OCI-LY3 (cell line): Measurements from ENCODE around the gene CSTB.

Experiments used
- H2AFZ ChIP-seq: fragments of 200-600, 300-600 bp; shearing (Covaris generic); 2 replicates; pipeline ENCODE4 v1.6.0; 2014; ENCODE audit warnings: antibody characterized with exemption, low read depth, low read length
- H3K27ac ChIP-seq: fragments of 200-600, 300-600 bp; sonication (generic); 2 replicates; pipeline ENCODE4 v1.5.1; 2014; ENCODE audit warnings: mild to moderate bottlenecking, low read length, moderate library complexity, mixed read lengths
- H3K27me3 ChIP-seq: fragments of 200-600, 300-600 bp; sonication (generic); 2 replicates; pipeline ENCODE4 v1.6.1; 2014; ENCODE audit warnings: low read depth, low read length, mixed read lengths
- H3K36me3 ChIP-seq: fragments of 200-600, 300-600 bp; sonication (generic); replicated peaks from 2 replicates; pipeline ENCODE3; 2014; ENCODE audit warnings: low read depth, low read length, mixed read lengths
- H3K4me1 ChIP-seq: fragments of 300-600, 200-600 bp; sonication (generic); 2 replicates; pipeline ENCODE4 v1.6.1; 2014; ENCODE audit warnings: low read length, mixed read lengths
- H3K4me2 ChIP-seq: fragments of 200-600, 300-600 bp; sonication (generic); 2 replicates; pipeline ENCODE4 v1.6.1; 2014; ENCODE audit warnings: low read length, mixed read lengths
- H3K4me3 ChIP-seq: fragments of 300-600, 200-600 bp; sonication (generic); 2 replicates; pipeline ENCODE4 v1.5.1; 2014; ENCODE audit warnings: antibody characterized with exemption, mild to moderate bottlenecking, low read length, moderate library complexity
- H3K79me2 ChIP-seq: fragments of 300-600, 200-600 bp; shearing (Covaris generic); 2 replicates; pipeline ENCODE4 v1.6.1; 2014; ENCODE audit warnings: mild to moderate bottlenecking, low read length, mixed read lengths
- H3K9ac ChIP-seq: fragments of 300-600, 200-600 bp; shearing (Covaris generic); 2 replicates; pipeline ENCODE4 v1.6.0; 2014; ENCODE audit warnings: mild to moderate bottlenecking, low read length, moderate library complexity
- H3K9me3 ChIP-seq: fragments of 200-600, 300-600 bp; shearing (Covaris generic); 2 replicates; pipeline ENCODE4 v1.6.1; 2014; ENCODE audit warnings: low read length, mixed read lengths; ENCODE audit not compliant: insufficient read depth
- H4K20me1 ChIP-seq: fragments of 200-600, 300-600 bp; sonication (generic); 2 replicates; pipeline ENCODE4 v1.6.1; 2016; ENCODE audit warnings: low read length, mixed read lengths; ENCODE audit not compliant: insufficient read depth
- EZH2phosphoT487 ChIP-seq: fragments of 200-600 bp; shearing (Covaris generic); IDR thresholded peaks from 2 replicates; pipeline ENCODE4 v1.6.1; 2018; ENCODE audit warnings: antibody characterized with exemption, mixed run types, low read depth
- TF ChIP-seq, protein P1 (sequence below): fragments of 200-600, 300-600 bp; sonication (generic); IDR thresholded peaks from 2 replicates; pipeline ENCODE4 v1.5.1; 2014; ENCODE audit warnings: antibody characterized with exemption, low read length, low read depth

The CSTB gene

DNA sequence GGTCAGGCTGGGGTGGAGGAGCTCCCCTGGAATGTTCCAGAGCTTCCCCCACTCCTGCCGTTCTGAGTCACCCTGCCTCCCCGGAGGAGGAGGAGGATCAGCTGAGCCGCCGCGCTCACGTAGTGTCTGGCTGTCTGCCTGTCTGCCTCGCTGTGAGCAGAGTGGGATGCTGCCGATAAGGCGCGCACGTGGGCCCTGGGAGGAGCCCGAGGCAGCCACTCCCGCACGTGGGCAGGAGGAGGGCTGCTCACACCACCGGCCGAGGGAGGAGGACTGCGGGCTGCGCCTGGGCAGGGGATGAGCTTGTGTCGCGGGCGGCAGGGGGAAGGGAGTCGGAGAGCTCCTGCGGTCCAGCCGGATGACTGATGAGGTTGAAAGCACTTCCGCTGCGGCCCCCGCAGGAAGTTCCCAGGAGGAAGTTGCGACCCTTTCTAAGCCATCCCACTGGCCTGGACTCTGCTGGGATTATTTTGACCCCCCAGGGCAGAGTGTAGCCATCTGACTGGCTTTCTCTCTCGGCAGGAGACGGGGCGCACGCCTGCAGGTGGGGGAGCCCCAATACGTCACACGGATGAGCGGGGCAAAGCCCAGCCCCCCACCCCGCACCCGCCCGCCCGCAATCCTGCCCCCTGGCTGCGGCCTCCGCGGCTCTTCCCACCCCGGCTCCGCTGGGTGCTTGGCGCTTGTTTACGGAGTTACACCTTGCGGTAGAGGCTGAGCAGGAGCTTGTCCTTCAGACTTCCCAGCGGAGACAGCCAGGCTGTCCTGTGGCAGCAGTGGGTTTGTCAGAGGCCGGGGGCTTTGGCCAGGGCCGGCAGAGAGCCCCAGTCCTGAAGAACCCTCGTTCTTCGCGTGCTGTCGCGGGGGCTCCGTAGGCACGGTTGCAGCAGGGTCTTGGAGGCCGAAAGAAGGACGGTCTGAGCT, 47.4 kb downstream of the CSTB start:
- no peaks in the 10 kb centered on the region for H3K9me3 ChIP-seq
- peak overlapping the region; percentile 67 for H3K9ac ChIP-seq
- TF ChIP-seq, protein P1, sequence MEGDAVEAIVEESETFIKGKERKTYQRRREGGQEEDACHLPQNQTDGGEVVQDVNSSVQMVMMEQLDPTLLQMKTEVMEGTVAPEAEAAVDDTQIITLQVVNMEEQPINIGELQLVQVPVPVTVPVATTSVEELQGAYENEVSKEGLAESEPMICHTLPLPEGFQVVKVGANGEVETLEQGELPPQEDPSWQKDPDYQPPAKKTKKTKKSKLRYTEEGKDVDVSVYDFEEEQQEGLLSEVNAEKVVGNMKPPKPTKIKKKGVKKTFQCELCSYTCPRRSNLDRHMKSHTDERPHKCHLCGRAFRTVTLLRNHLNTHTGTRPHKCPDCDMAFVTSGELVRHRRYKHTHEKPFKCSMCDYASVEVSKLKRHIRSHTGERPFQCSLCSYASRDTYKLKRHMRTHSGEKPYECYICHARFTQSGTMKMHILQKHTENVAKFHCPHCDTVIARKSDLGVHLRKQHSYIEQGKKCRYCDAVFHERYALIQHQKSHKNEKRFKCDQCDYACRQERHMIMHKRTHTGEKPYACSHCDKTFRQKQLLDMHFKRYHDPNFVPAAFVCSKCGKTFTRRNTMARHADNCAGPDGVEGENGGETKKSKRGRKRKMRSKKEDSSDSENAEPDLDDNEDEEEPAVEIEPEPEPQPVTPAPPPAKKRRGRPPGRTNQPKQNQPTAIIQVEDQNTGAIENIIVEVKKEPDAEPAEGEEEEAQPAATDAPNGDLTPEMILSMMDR: no peak
- TF ChIP-seq EZH2phosphoT487: no peak
- peaks cover 31% of the 10 kb centered on the region for H3K79me2 ChIP-seq
- no peak overlapping the region for H2AFZ ChIP-seq
- H3K4me1 ChIP-seq: peaks cover 36% of the 10 kb centered on the region
- peaks cover 33% of the 10 kb centered on the region for H4K20me1 ChIP-seq
- H3K36me3 ChIP-seq: peaks cover 8% of the 10 kb centered on the region
- peak overlapping the region; percentile 88 for H3K4me3 ChIP-seq
- H3K27ac ChIP-seq: peak overlapping the region; percentile 47
- no peaks in the 10 kb centered on the region for H3K27me3 ChIP-seq
- H3K4me2 ChIP-seq: peak overlapping the region; percentile 95

DNA sequence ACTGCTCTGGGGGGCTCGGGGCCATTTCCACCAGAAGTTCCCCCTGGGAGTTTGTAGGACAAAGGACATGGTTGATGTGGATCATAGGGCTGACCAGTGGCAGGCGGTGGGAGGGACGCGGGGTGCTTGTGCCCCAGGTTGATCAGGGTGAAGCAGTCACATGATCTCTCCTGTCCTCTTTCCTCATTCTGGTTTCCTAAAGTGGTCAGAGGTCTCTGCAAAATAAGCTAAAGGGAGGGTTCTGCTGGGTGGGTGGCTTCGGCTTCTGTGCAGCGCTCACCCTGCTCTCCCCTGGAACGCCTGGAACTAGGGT, 48.0 kb downstream of the CSTB start:
- H3K27ac ChIP-seq: peak overlapping the region; percentile 47
- H3K4me1 ChIP-seq: peaks cover 36% of the 10 kb centered on the region

DNA sequence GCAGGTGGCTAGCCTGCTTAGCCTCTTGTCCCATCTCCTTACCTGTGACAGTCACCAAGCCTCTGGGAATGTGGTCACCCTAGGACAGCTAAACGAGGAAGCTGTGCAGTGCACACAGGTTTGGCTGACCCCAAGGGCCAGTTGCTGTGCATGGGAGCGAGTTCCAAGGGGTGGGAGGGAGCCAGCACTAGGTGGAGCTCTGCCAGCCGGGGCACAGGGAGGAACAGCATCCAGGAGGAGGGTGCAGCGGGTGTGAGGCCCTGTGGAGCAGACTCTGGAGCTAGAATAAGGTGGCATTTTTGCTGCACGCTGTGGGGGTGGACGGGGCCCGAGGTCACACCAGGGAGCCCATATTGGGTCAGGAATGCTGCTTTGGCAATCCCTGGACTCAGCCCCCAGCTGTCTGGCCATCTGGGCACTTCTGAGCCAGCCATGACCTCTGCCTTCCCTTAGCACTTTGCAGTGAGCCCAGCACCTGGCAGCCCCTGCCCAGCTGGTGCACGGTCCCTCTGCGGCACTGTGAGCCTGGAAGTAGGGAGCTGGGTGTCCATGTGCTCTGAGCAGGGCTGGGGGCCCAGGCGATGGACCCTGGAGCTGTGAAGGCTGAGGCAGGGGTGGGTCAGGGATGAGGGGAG, 48.5 kb downstream of the CSTB start:
- no peak overlapping the region for H2AFZ ChIP-seq
- no peaks in the 10 kb centered on the region for H3K27me3 ChIP-seq
- peak overlapping the region; percentile 88 for H3K4me3 ChIP-seq
- no peak for TF ChIP-seq EZH2phosphoT487
- TF ChIP-seq, protein P1: peak; percentile 28
- H3K9me3 ChIP-seq: no peaks in the 10 kb centered on the region
- peaks cover 33% of the 10 kb centered on the region for H4K20me1 ChIP-seq
- H3K9ac ChIP-seq: peak overlapping the region; percentile 67
- H3K4me2 ChIP-seq: peak overlapping the region; percentile 95
- H3K36me3 ChIP-seq: peaks cover 12% of the 10 kb centered on the region
- H3K79me2 ChIP-seq: peaks cover 34% of the 10 kb centered on the region
- no peak overlapping the region for H3K27ac ChIP-seq
- peaks cover 36% of the 10 kb centered on the region for H3K4me1 ChIP-seq

More for the DNA sequence above, 48.0 kb downstream of the CSTB start:
- peaks cover 34% of the 10 kb centered on the region for H3K79me2 ChIP-seq
- peak overlapping the region; percentile 88 for H3K4me3 ChIP-seq
- no peaks in the 10 kb centered on the region for H3K9me3 ChIP-seq
- H3K27me3 ChIP-seq: no peaks in the 10 kb centered on the region
- peak overlapping the region; percentile 95 for H3K4me2 ChIP-seq
- H3K36me3 ChIP-seq: peaks cover 12% of the 10 kb centered on the region
- TF ChIP-seq EZH2phosphoT487: no peak
- TF ChIP-seq, protein P1: no peak
- no peak overlapping the region for H2AFZ ChIP-seq
- H4K20me1 ChIP-seq: peaks cover 33% of the 10 kb centered on the region
- peak overlapping the region; percentile 67 for H3K9ac ChIP-seq
